Esophagus muscularis mucosa (tissue), 4 donors: ENCODE measurements around the gene GXYLT1. TPM values are rescaled to one million over a fixed set of nuclear protein-coding genes. Genes with fewer than 3 reads are reported as not detected.
A peak's percentile ranks its signal among the peaks of the same experiment; 100 is the strongest.

Source experiments
- DNase-seq: peaks from one replicate; pipeline ENCODE4 v3.0.0-alpha.2; 2017; ENCODE audit errors: extremely low spot score
- H3K27ac ChIP-seq, 4 donors: fragments of 200-600 bp; sonication (generic); replicated peaks in 1 of 4; 1 replicate in 3 of 4; 2 replicates in 1 of 4; pipeline ENCODE4 v1.5.1; 2016 to 2019; ENCODE audit warnings: mild to moderate bottlenecking in 1 of 4
- H3K27me3 ChIP-seq, 4 donors: fragments of 200-600 bp; sonication (generic); one replicate each; pipeline versions ENCODE4 v1.5.1 to v1.6.0; 2016 to 2019
- H3K36me3 ChIP-seq, 4 donors: fragments of 200-600 bp; sonication (generic); one replicate each; pipeline ENCODE4 v1.5.1; 2016 to 2019
- H3K4me1 ChIP-seq, 4 donors: fragments of 200-600 bp; sonication (generic); one replicate each; pipeline ENCODE4 v1.5.1; 2016 to 2019
- H3K4me3 ChIP-seq, 4 donors: fragments of 200-600 bp; sonication (generic); 1 replicate in 2 of 4; 2 replicates in 2 of 4; pipeline ENCODE4 v1.5.1; 2016 to 2019; ENCODE audit warnings: mild to moderate bottlenecking in 4 of 4, moderate library complexity in 1 of 4
- H3K9me3 ChIP-seq, 4 donors: fragments of 200-600 bp; sonication (generic); 1 replicate in 3 of 4; 2 replicates in 1 of 4; pipeline ENCODE4 v1.5.1; 2016 to 2019
- CTCF ChIP-seq, 3 experiments: fragments of 200-600 bp in 2 of 3; fragments of 450-650 bp in 1 of 3; sonication (generic) in 2 of 3; IDR thresholded peaks; one replicate each; pipeline ENCODE4 v1.5.1; 2017 to 2019; ENCODE audit warnings: antibody characterized with exemption in 3 of 3, mild to moderate bottlenecking in 2 of 3, moderate library complexity in 1 of 3
- EP300 ChIP-seq: sonication (generic); formaldehyde crosslinking; IDR thresholded peaks from one replicate; pipeline ENCODE4 v1.6.1; 2017; ENCODE audit warnings: antibody characterized with exemption
- POLR2A ChIP-seq: fragments of 450-650 bp; IDR thresholded peaks from one replicate; pipeline ENCODE4 v1.6.1; 2017; ENCODE audit warnings: antibody characterized with exemption, moderate library complexity, mild to moderate bottlenecking, low read depth
- POLR2AphosphoS5 ChIP-seq, 2 donors: sonication (generic); formaldehyde crosslinking; IDR thresholded peaks; one replicate each; pipeline ENCODE4 v1.6.1; 2017; ENCODE audit warnings: antibody characterized with exemption in 2 of 2
- WGBS: methylation state at CpG from one replicate; pipeline ENCODE4 v1.1.5; 2018; 5-methylcytosine and 5-hydroxymethylcytosine counted together
- intact Hi-C: fragments of 100-400 bp; cut with DNase I; formaldehyde crosslinking; loops from one replicate; pipeline ENCODE4 v1.15.1; 2023
- total RNA-seq, 4 donors: library from RNA; depleted of rRNA; stranded (reverse); fragments of >200 nt; gene quantifications; one replicate each; pipeline versions ENCODE4 v1.1.0 to v1.2.1, GENCODE V29; 2016

GXYLT1 gene
- total RNA-seq, 4 donors from 2014 or later: 9.7 to 13.7 (median 12.1) TPM

- H3K36me3 ChIP-seq: no peaks in the 10 kb centered on the region
- 20% methylated on average over 12 of the region's 12 CpGs for WGBS
- H3K4me3 ChIP-seq: peak overlapping the region; percentile 78 to 89 (median 82)
- no peak for DNase-seq
- no peaks in the 10 kb centered on the region for H3K9me3 ChIP-seq
- H3K27ac ChIP-seq: peak overlapping the region; percentile 87 to 95 (median 90)
- H3K27me3 ChIP-seq: no peaks in the 10 kb centered on the region
- no peak for TF ChIP-seq EP300
- TF ChIP-seq CTCF (IDR thresholded peaks at IDR 0.05): no peak
- TF ChIP-seq POLR2AphosphoS5 (IDR thresholded peaks at IDR 0.05): no peak
- no peak for TF ChIP-seq POLR2A
- intact Hi-C loops: loop anchor here (2.0 to 5.0 kb wide), 2 partner anchors 95 to 184 kb away; partner anchors contain the start of genes PPHLN1, YAF2 and ZCRB1
- H3K4me1 ChIP-seq: peaks cover 15 to 32% (median 24%) of the 10 kb centered on the region in 4 donors
Measured at GRCh38 chr12:42143452-42144157, 1.1 kb downstream of the GXYLT1 start.

GRCh38 chr12:42141981-42142606 lies 2.6 kb downstream of the GXYLT1 start:
- H3K27ac ChIP-seq: no peak overlapping the region
- no peak for DNase-seq
- intact Hi-C loops: loop anchor here (5.0 kb wide), 1 partner anchor 185 kb away; the partner anchor contains the start of genes PPHLN1 and ZCRB1
- 88% methylated on average over 3 of the region's 3 CpGs for WGBS
- no peaks in the 10 kb centered on the region for H3K36me3 ChIP-seq
- H3K4me1 ChIP-seq: peaks cover 15 to 32% (median 24%) of the 10 kb centered on the region in 4 donors
- H3K4me3 ChIP-seq: no peak overlapping the region
- no peaks in the 10 kb centered on the region for H3K27me3 ChIP-seq
- H3K9me3 ChIP-seq: no peaks in the 10 kb centered on the region
- TF ChIP-seq CTCF (IDR thresholded peaks at IDR 0.05) (no peak), EP300 (no peak), POLR2A (no peak), POLR2AphosphoS5 (IDR thresholded peaks at IDR 0.05) (no peak)

GRCh38 chr12:42140901-42141300 lies 3.8 kb downstream of the GXYLT1 start:
- Histone ChIP-seq H3K27me3 (no peaks in the 10 kb centered on the region), H3K9me3 (no peaks in the 10 kb centered on the region), H3K4me3 (no peak overlapping the region), H3K36me3 (no peaks in the 10 kb centered on the region), H3K4me1 (peaks cover 15 to 32% (median 24%) of the 10 kb centered on the region in 4 donors), H3K27ac (no peak overlapping the region)
- WGBS: 55% methylated on average over 3 of the region's 3 CpGs
- TF ChIP-seq POLR2A (no peak), CTCF (IDR thresholded peaks at IDR 0.05) (no peak), EP300 (no peak)
- DNase-seq: no peak
- intact Hi-C loops: loop anchor here (5.0 kb wide), 1 partner anchor 186 kb away; the partner anchor contains the start of genes PPHLN1 and ZCRB1

DNA sequence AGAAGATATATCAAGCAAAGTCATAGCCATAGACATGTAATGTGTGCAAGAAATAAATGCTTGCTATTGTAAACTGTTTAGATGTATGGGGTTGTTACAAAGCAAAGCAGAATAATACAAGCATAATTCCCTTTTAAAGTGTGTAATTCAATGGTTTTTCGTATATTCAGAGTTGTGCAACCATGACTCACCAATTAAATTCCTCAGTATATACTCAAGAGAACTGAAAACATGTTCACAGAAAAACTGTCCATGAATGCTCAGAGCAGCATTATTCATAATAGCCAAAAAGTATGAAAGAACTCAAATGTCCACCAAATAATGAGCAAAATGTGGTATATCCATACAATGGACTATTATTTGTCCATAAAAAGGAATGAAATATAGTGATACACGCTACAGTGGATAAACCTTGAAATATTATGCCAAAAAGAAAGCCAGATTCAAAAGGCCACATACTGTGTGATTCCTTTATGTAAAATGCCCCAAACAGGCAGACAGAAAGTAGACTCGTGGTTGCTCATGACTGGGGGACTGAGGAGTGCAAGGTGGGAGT lies 9.3 kb downstream of the GXYLT1 start:
- WGBS: 93% methylated on average over 3 of the region's 3 CpGs
- DNase-seq: no peak
- no peaks in the 10 kb centered on the region for H3K27me3 ChIP-seq
- H3K27ac ChIP-seq: no peak overlapping the region
- H3K4me1 ChIP-seq: peaks cover 9 to 16% (median 11%) of the 10 kb centered on the region in 4 donors
- TF ChIP-seq CTCF (IDR thresholded peaks at IDR 0.05): no peak
- H3K36me3 ChIP-seq: no peaks in the 10 kb centered on the region
- H3K4me3 ChIP-seq: no peak overlapping the region
- no peaks in the 10 kb centered on the region for H3K9me3 ChIP-seq
- intact Hi-C loops: no loop called here
